Mesenchymal stem cell (in vitro differentiated cells and primary cell): Measurements from ENCODE around the gene CHD9NB.

Experiments
- DNase-seq: peaks from one replicate; pipeline ENCODE4 v3.0.0-alpha.2; 2013
- H2AFZ ChIP-seq: one replicate; pipeline ENCODE4 v1.6.1; 2013; ENCODE audit warnings: low read depth, mild to moderate bottlenecking, control low read depth, inconsistent platforms, low read length, moderate library complexity
- H2AK5ac ChIP-seq: 2 replicates; pipeline ENCODE4 v1.6.1; 2013; ENCODE audit warnings: low read length, moderate library complexity, mild to moderate bottlenecking, inconsistent platforms; ENCODE audit not compliant: severe bottlenecking
- H2BK120ac ChIP-seq: one replicate; pipeline ENCODE4 v1.6.1; 2013; ENCODE audit warnings: low read depth, mild to moderate bottlenecking, inconsistent platforms, low read length, moderate library complexity
- H2BK12ac ChIP-seq, 2 experiments: one replicate each; pipeline ENCODE4 v1.6.1; 2013; ENCODE audit warnings: inconsistent platforms in 2 of 2, low read length in 2 of 2, mild to moderate bottlenecking in 2 of 2, moderate library complexity in 2 of 2, control low read depth in 1 of 2
- H2BK15ac ChIP-seq: one replicate; pipeline ENCODE4 v1.6.1; 2013; ENCODE audit warnings: mild to moderate bottlenecking, low read depth, inconsistent platforms; ENCODE audit not compliant: poor library complexity, severe bottlenecking
- H2BK5ac ChIP-seq: 2 replicates; pipeline ENCODE4 v1.6.1; 2013; ENCODE audit warnings: low read depth, mild to moderate bottlenecking, low read length, control low read depth, inconsistent platforms; ENCODE audit not compliant: poor library complexity, severe bottlenecking
- H3K14ac ChIP-seq, 2 experiments: one replicate each; pipeline ENCODE4 v1.6.1; 2013; ENCODE audit warnings: inconsistent platforms in 2 of 2, low read length in 2 of 2, control low read depth in 1 of 2, mild to moderate bottlenecking in 1 of 2, moderate library complexity in 1 of 2
- H3K18ac ChIP-seq, 2 experiments: one replicate each; pipeline ENCODE4 v1.6.1; 2013; ENCODE audit warnings: inconsistent platforms in 2 of 2, low read length in 2 of 2, control low read depth in 1 of 2, low read depth in 1 of 2, mild to moderate bottlenecking in 1 of 2
- H3K23ac ChIP-seq, 2 experiments: one replicate each; pipeline ENCODE4 v1.6.1; 2013; ENCODE audit warnings: inconsistent platforms in 2 of 2, low read length in 2 of 2, mild to moderate bottlenecking in 2 of 2, moderate library complexity in 2 of 2, control low read depth in 1 of 2
- H3K27ac ChIP-seq: 2 replicates; pipeline ENCODE4 v1.5.1; 2013; ENCODE audit warnings: mild to moderate bottlenecking, moderate library complexity, low read length, control low read depth, inconsistent platforms; ENCODE audit not compliant: poor library complexity, severe bottlenecking
- H3K27me3 ChIP-seq, 2 experiments: 2 replicates each; pipeline versions ENCODE4 v1.6.1 to v1.7.0; 2013; ENCODE audit warnings: low read length in 2 of 2, mild to moderate bottlenecking in 2 of 2, moderate library complexity in 2 of 2, control low read depth in 1 of 2, inconsistent platforms in 1 of 2; ENCODE audit not compliant: control insufficient read depth in 1 of 2, insufficient read depth in 1 of 2
- H3K36me3 ChIP-seq, 2 experiments: 2 replicates each; pipeline versions ENCODE4 v1.6.1 to v1.7.0; 2013; ENCODE audit warnings: low read length in 2 of 2, control low read depth in 1 of 2, inconsistent platforms in 1 of 2, low read depth in 1 of 2, mild to moderate bottlenecking in 1 of 2; ENCODE audit not compliant: insufficient read depth in 2 of 2, control insufficient read depth in 1 of 2
- H3K4ac ChIP-seq, 2 experiments: one replicate each; pipeline ENCODE4 v1.6.1; 2013; ENCODE audit warnings: inconsistent platforms in 2 of 2, low read length in 2 of 2, mild to moderate bottlenecking in 2 of 2, moderate library complexity in 2 of 2, control low read depth in 1 of 2, low read depth in 1 of 2
- H3K4me1 ChIP-seq: 2 replicates; pipeline ENCODE4 v1.6.1; 2013; ENCODE audit warnings: low read depth, low read length, control low read depth; ENCODE audit not compliant: control insufficient read depth, insufficient read depth
- H3K4me2 ChIP-seq: 2 replicates; pipeline ENCODE4 v1.6.1; 2013; ENCODE audit warnings: low read length, mild to moderate bottlenecking, inconsistent platforms; ENCODE audit not compliant: poor library complexity, severe bottlenecking
- H3K4me3 ChIP-seq, 2 experiments: 2 replicates each; pipeline versions ENCODE4 v1.5.1 to v1.7.0; 2013; ENCODE audit warnings: low read length in 2 of 2, mild to moderate bottlenecking in 2 of 2, control low read depth in 1 of 2, low read depth in 1 of 2; ENCODE audit not compliant: insufficient read depth in 1 of 2
- H3K79me1 ChIP-seq: replicated peaks from 2 replicates; pipeline ENCODE4 v1.6.1; 2013; ENCODE audit warnings: mild to moderate bottlenecking, control low read depth, low read length, inconsistent platforms; ENCODE audit not compliant: poor library complexity, severe bottlenecking
- H3K9ac ChIP-seq: 2 replicates; pipeline ENCODE4 v1.7.0; 2013; ENCODE audit warnings: mild to moderate bottlenecking, low read length, moderate library complexity
- H3K9me3 ChIP-seq: 2 replicates; pipeline ENCODE4 v1.7.0; 2013; ENCODE audit warnings: mild to moderate bottlenecking, low read length; ENCODE audit not compliant: control insufficient read depth
- H4K8ac ChIP-seq: one replicate; pipeline ENCODE4 v1.6.1; 2013; ENCODE audit warnings: inconsistent platforms, mild to moderate bottlenecking, low read length, moderate library complexity
- H4K91ac ChIP-seq: one replicate; pipeline ENCODE4 v1.6.1; 2013; ENCODE audit warnings: mild to moderate bottlenecking, low read length, inconsistent platforms
- WGBS: methylation state at CpG from one replicate; pipeline ENCODE4 v1.1.7; 2013; ENCODE audit warnings: mixed read lengths; 5-methylcytosine and 5-hydroxymethylcytosine counted together

CHD9NB gene

DNA sequence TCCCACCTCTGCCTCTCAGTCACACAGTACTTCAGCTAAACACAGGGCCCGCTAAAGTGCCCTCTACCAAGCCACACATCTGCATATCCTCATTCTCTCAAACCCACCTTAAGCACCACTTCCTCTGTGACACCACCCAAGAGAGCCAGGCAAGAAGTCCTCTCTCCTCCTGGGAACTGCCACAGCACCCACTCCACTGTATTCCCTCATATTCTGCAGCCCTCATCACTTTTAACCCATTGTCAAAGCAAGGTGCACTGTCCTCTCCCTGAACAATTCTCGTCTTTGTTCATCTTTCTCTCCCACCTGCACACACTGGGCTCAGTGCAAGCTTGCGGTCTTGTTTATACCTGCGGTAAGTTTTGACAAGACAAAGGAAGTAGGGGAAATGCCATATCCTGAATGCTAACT, 15.7 kb upstream of the CHD9NB start:
- H3K4me2 ChIP-seq, result no peak overlapping the region
- H2BK12ac ChIP-seq, result no peak overlapping the region
- no peak overlapping the region for H2BK5ac ChIP-seq
- no peak overlapping the region for H4K91ac ChIP-seq
- no peaks in the 10 kb centered on the region for H3K9me3 ChIP-seq
- DNase-seq, result no peak
- H3K27me3 ChIP-seq, result no peaks in the 10 kb centered on the region
- no peak overlapping the region for H3K18ac ChIP-seq
- H4K8ac ChIP-seq, result no peak overlapping the region
- H3K23ac ChIP-seq, result peak overlapping the region in 1 of 2 experiments; percentile 35
- H2BK120ac ChIP-seq, result no peak overlapping the region
- H3K9ac ChIP-seq, result no peak overlapping the region
- peaks cover 9 to 15% of the 10 kb centered on the region in 2 experiments for H3K36me3 ChIP-seq
- no peak overlapping the region for H3K4ac ChIP-seq
- no peak overlapping the region for H2AK5ac ChIP-seq
- H3K79me1 ChIP-seq, result peaks cover 32% of the 10 kb centered on the region
- over 99% methylated on average over 4 of the region's 4 CpGs for WGBS
- H2AFZ ChIP-seq, result no peak overlapping the region
- no peak overlapping the region for H3K14ac ChIP-seq
- no peak overlapping the region for H3K4me3 ChIP-seq
- no peak overlapping the region for H2BK15ac ChIP-seq
- no peak overlapping the region for H3K27ac ChIP-seq
- peaks cover 6% of the 10 kb centered on the region for H3K4me1 ChIP-seq

DNA sequence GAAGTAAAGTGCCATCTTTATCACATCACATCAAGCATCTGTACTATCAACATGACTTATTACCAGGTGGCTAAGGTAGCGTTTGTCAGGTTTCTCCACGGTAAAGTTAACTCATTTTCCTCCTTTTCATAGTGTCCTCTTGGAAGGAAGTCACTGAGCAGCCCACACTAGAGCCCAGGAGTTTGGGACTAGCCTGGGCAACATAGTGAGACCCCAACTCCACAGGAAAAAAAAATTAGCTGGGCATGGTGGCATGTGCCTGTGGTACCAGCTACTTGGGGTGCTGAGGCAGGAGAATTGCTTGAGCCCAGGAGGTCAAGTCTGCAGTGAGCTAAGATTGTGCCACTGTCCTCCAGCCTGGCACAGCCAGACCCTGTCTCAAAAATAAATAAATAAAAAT, 15.0 kb upstream of the CHD9NB start:
- Histone ChIP-seq H3K14ac (no peak overlapping the region), H3K27ac (no peak overlapping the region), H3K27me3 (no peaks in the 10 kb centered on the region), H3K9ac (no peak overlapping the region), H3K79me1 (peaks cover 34% of the 10 kb centered on the region), H2AFZ (no peak overlapping the region), H2BK12ac (no peak overlapping the region), H3K36me3 (peaks cover 9 to 15% of the 10 kb centered on the region in 2 experiments), H2BK5ac (no peak overlapping the region), H2BK15ac (no peak overlapping the region), H2AK5ac (no peak overlapping the region), H3K4me2 (no peak overlapping the region), H3K4me1 (peaks cover 6% of the 10 kb centered on the region), H4K8ac (no peak overlapping the region), H3K18ac (no peak overlapping the region), H3K4me3 (no peak overlapping the region), H3K23ac (no peak overlapping the region), H3K4ac (no peak overlapping the region), H4K91ac (no peak overlapping the region), H2BK120ac (no peak overlapping the region), H3K9me3 (no peaks in the 10 kb centered on the region)
- 100% methylated on average over 2 of the region's 2 CpGs for WGBS
- DNase-seq, result no peak

DNA sequence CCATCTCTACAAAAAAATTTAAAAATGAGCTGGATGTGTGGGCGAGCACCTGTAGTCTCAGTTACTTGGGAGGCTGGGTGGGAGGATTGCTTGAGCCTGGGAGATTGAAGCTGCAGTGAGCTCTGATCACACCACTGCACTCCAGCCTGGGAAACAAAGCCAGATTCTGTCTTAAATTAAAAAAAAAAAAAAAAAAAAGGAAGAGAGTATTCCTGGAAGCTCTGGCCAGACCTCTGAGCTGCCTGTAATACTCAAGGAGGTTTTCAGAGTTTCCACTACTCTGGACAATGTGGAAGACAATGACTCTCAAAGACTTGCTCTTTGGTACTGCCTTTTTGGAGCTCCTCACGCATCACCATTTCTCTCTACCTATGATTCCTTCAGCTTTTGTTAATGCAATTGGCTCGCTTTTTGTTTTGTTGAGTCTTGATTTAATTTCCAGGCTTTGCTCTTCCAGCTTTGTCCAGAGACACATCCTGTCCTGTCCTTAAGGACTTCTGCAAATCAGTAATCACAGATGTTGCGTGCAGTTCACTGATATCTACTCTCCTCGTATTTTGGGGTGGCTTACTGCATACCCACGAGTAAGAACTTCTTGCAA, 12.9 kb upstream of the CHD9NB start:
- Histone ChIP-seq H3K4me1 (peaks cover 4% of the 10 kb centered on the region), H2BK12ac (no peak overlapping the region), H3K9ac (peak overlapping the region; percentile 30), H4K8ac (no peak overlapping the region), H2AFZ (no peak overlapping the region), H2BK5ac (no peak overlapping the region), H3K9me3 (no peaks in the 10 kb centered on the region), H2BK120ac (no peak overlapping the region), H4K91ac (no peak overlapping the region), H3K14ac (no peak overlapping the region), H2AK5ac (no peak overlapping the region), H3K4me2 (no peak overlapping the region), H3K23ac (no peak overlapping the region), H3K4ac (no peak overlapping the region), H3K36me3 (peaks cover 11 to 15% of the 10 kb centered on the region in 2 experiments), H3K4me3 (peak overlapping the region in 1 of 2 experiments; percentile 32), H3K79me1 (peaks cover 36% of the 10 kb centered on the region), H3K27me3 (no peaks in the 10 kb centered on the region), H2BK15ac (no peak overlapping the region), H3K18ac (no peak overlapping the region), H3K27ac (no peak overlapping the region)
- 94% methylated on average over 5 of the region's 6 CpGs for WGBS
- no peak for DNase-seq

DNA sequence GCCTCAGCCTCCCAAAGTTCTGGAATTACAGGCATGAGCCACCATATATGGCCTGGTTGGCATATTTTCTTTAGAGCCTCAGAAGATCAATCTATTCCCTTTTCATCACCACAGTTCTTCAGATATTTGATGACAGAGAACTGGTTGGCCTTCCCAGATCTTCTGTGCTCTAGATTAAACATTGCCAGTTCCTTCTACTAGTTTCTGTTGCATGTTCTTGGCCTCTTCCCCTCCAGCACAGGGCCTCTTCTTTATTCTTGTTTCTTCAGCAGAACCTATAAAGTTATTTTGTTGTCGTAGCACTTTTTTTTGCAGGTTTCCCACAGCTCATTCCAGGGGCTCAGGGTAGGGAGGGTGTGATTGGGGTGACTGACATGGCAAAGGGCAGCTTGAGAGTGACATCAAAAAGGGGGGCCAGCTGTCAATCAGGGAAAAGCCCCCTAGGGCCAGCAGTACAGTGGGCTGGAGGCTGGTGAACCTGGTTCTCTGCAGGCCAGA, 11.4 kb upstream of the CHD9NB start:
- H3K18ac ChIP-seq, result no peak overlapping the region
- no peak overlapping the region for H3K9ac ChIP-seq

More for the DNA sequence above, 11.4 kb upstream of the CHD9NB start:
- Histone ChIP-seq H3K4ac (no peak overlapping the region), H2BK12ac (no peak overlapping the region), H3K4me2 (no peak overlapping the region), H3K27me3 (no peaks in the 10 kb centered on the region), H3K9me3 (no peaks in the 10 kb centered on the region), H3K79me1 (peaks cover 42% of the 10 kb centered on the region), H4K91ac (no peak overlapping the region), H3K4me1 (peaks cover 4% of the 10 kb centered on the region), H2BK120ac (peak overlapping the region; percentile 58), H3K27ac (no peak overlapping the region), H3K36me3 (peaks cover 10 to 12% of the 10 kb centered on the region in 2 experiments), H2BK15ac (no peak overlapping the region), H4K8ac (peak overlapping the region; percentile 36), H2BK5ac (no peak overlapping the region), H2AFZ (no peak overlapping the region), H2AK5ac (no peak overlapping the region), H3K14ac (no peak overlapping the region), H3K23ac (no peak overlapping the region), H3K4me3 (no peak overlapping the region)
- 100% methylated on average over 1 of the region's 1 CpG for WGBS
- DNase-seq, result no peak
